HUES64 (cell line): ENCODE data around the gene PDE8A.
A peak's percentile ranks its signal among the peaks of the same experiment; 100 is the strongest.

Source experiments
- H3K27ac ChIP-seq: 2 replicates; pipeline ENCODE4 v1.7.0; 2013; ENCODE audit warnings: low read depth, low read length, inconsistent platforms
- H3K27me3 ChIP-seq: 2 replicates; pipeline ENCODE4 v1.6.1; 2013; ENCODE audit warnings: mild to moderate bottlenecking, low read length; ENCODE audit not compliant: insufficient read depth
- H3K36me3 ChIP-seq: 2 replicates; pipeline ENCODE4 v1.6.1; 2013; ENCODE audit warnings: mild to moderate bottlenecking, low read length; ENCODE audit not compliant: insufficient read depth
- H3K4me1 ChIP-seq: 2 replicates; pipeline ENCODE4 v1.6.1; 2013; ENCODE audit warnings: mild to moderate bottlenecking, low read length, moderate library complexity; ENCODE audit not compliant: insufficient read depth
- H3K4me3 ChIP-seq: 2 replicates; pipeline ENCODE4 v1.5.1; 2013; ENCODE audit warnings: mild to moderate bottlenecking, low read length, moderate library complexity
- H3K9ac ChIP-seq: 2 replicates; pipeline ENCODE4 v1.6.1; 2013; ENCODE audit warnings: mild to moderate bottlenecking, low read depth, low read length
- H3K9me3 ChIP-seq: 2 replicates; pipeline ENCODE4 v1.6.1; 2013; ENCODE audit warnings: low read depth, low read length; ENCODE audit not compliant: insufficient read depth
- WGBS: fragments of 150-250, 120-280 bp; methylation state at CpG from one replicate; pipeline ENCODE4 v1.1.7; 2013; ENCODE audit warnings: missing lambda C conversion rate; 5-methylcytosine and 5-hydroxymethylcytosine counted together

The PDE8A gene

DNA sequence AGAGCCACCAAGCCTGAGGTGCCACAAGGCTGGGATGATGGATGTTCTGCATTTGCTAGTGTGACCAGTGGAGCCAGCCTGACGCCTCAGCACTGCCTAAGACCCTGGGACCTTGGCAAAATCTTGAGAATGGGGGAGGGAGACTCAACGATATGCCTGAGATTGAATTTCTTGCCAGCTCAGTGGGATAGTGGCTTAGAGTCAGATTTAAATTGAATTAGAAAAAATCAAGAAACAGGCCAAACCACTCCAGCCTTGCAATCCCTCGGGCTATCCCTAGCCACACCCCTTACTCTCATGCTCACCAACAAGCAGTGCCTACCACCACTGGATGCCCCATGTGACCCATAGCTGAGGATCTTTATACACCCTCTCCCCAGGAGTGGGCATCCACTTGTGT, 18.7 kb upstream of the PDE8A start:
- Histone ChIP-seq H3K27me3 (no peaks in the 10 kb centered on the region), H3K27ac (no peak overlapping the region), H3K36me3 (no peaks in the 10 kb centered on the region), H3K9me3 (peaks cover 6% of the 10 kb centered on the region), H3K4me3 (no peak overlapping the region), H3K9ac (no peak overlapping the region), H3K4me1 (peaks cover 27% of the 10 kb centered on the region)
- 90% methylated on average over 3 of the region's 3 CpGs for WGBS

DNA sequence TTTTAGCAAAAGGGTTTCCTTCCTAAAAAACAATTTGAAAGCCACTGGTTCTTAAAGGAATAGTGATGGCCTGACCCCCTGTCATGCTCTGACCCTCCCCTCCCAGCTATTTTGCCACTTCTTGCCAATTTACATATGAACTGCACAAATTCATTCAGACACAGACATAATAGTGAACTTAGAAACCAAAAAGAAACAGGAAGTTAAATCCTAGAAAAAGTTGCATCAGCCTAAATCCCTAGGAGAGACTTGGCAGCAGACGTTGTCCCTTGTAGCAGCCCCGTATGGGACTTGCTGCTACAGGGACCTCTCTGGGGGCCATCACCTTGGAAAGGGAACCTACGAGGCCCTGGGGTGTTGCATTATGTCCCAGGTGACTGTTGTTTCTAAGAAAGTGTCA, 14.3 kb upstream of the PDE8A start:
- Histone ChIP-seq H3K9ac (no peak overlapping the region), H3K9me3 (peaks cover 6% of the 10 kb centered on the region), H3K27me3 (no peaks in the 10 kb centered on the region), H3K4me1 (peaks cover 4% of the 10 kb centered on the region; the same call in 1 of the 2 replicates), H3K36me3 (no peaks in the 10 kb centered on the region), H3K4me3 (no peak overlapping the region), H3K27ac (peak overlapping the region; percentile 37; the same call in 1 of the 2 replicates)
- 75% methylated on average over 3 of the region's 3 CpGs for WGBS

DNA sequence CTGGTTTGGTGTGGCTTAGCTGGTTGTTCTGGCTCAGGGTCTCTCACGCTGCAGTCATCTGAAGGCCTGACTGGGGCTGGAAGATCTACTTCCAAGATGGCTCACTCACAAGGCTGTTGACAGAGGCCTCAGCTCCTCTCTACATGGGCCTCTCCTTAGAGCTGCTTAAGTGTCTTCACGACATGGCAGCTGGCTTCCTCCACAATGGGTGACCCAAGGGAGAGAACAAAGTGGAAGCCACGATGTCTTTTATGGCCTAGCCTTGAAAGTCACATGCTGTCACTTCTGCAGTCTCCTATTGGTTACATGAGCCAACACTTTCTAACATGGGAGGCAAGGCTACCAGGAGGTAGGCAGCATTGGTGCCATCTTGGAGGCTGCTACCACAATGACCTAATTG, 13.4 kb upstream of the PDE8A start:
- peaks cover 6% of the 10 kb centered on the region for H3K9me3 ChIP-seq

DNA sequence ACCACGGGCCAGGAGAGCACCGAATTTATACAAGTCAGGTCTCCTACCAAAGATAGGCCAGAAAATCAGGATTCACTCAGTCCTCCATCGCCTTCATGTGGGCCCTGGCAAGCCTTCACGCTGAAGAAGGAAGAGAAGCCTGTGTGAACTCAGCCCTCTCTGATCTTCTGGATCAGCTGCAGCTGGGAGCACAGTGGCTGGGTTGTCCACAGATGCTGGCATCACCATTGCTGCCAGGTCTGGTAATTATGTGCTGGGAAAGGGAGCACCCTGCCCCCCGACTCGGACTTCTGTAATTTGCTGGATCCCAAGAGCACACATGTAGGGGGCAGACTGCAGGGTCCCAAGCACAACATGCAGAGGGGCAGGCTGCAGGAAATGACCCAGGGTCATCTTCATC, 12.4 kb upstream of the PDE8A start:
- peaks cover 4% of the 10 kb centered on the region; the same call in 1 of the 2 replicates for H3K4me1 ChIP-seq
- no peaks in the 10 kb centered on the region for H3K27me3 ChIP-seq
- no peak overlapping the region for H3K4me3 ChIP-seq
- WGBS: 86% methylated on average over 6 of the region's 6 CpGs
- H3K9ac ChIP-seq: no peak overlapping the region
- no peaks in the 10 kb centered on the region for H3K36me3 ChIP-seq
- no peak overlapping the region for H3K27ac ChIP-seq
- H3K9me3 ChIP-seq: peaks cover 6% of the 10 kb centered on the region

More for the DNA sequence above, 13.4 kb upstream of the PDE8A start:
- H3K27me3 ChIP-seq: no peaks in the 10 kb centered on the region
- H3K4me1 ChIP-seq: peaks cover 4% of the 10 kb centered on the region; the same call in 1 of the 2 replicates
- H3K27ac ChIP-seq: no peak overlapping the region
- WGBS: 95% methylated on average over 3 of the region's 3 CpGs
- H3K36me3 ChIP-seq: no peaks in the 10 kb centered on the region
- no peak overlapping the region for H3K4me3 ChIP-seq
- no peak overlapping the region for H3K9ac ChIP-seq

DNA sequence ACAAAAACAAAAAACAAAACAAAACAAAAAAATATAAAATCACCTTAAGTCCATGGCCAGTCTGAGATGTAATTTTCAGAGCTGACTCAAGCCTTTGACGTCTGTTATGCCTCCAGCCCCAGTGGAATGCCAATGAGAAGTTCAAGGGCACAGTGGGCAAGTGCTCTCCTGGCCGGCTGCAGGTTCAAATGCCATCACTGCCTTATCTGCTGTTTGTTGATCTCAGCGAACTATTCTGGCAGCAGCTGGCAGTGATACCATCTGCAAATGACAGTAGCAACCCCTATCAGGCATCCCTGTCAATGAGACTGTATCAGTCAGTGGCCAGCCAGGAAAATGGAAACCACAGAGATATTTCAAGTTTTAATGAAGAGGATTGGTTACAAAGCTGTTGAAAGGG, 10.8 kb upstream of the PDE8A start:
- H3K9me3 ChIP-seq: no peaks in the 10 kb centered on the region
- no peaks in the 10 kb centered on the region for H3K36me3 ChIP-seq
- no peak overlapping the region for H3K4me3 ChIP-seq
- H3K27ac ChIP-seq: no peak overlapping the region
- H3K9ac ChIP-seq: no peak overlapping the region
- H3K4me1 ChIP-seq: peaks cover 4% of the 10 kb centered on the region; the same call in 1 of the 2 replicates
- 89% methylated on average over 3 of the region's 3 CpGs for WGBS
- H3K27me3 ChIP-seq: no peaks in the 10 kb centered on the region

DNA sequence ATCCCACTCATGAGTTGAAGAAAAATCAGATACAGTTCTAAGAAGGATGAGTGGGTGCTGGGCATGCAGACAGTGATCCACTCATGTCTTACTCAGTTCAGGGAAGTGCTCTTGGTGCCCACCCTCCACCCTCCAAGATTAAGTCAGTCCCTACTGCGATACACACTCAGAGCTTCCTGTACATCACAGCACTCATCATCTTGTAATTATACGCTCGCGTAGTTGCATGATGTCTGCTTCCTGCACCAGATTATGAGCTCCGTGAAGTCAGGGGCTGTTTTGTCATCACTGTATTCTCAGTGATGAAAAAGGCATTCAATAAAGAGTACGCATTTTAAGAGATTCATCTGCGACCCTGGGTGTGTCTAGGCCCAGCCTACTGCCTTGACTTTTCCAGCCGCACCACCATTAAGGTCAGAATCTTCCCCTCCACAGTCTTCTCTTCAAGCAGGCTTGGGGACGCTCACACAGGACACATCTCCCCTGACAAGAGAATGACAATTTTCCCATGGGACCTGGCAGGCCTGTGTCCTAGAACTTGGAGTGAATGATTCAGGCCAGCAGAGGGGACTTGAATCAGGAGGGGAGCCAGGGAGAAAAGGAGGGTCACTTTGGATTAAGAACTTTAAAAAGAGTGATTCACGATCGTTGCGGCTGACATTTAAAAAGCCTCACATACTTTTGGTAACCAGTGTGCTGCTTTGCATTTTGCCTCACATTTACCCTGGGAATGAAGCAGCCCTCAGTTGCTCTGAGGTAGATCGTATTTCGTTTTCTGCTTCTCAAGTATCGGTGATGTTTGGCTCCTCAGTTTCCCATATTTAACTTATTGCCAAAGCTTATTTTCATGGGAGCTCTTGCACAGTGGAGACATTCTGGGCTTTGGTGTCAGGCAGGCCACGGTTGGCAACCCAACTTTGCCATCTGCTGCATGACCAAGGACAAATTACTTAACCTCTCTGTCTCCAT, 7.9 kb upstream of the PDE8A start:
- H3K9ac ChIP-seq: no peak overlapping the region
- WGBS: 89% methylated on average over 16 of the region's 16 CpGs
- no peak overlapping the region for H3K4me3 ChIP-seq
- H3K27ac ChIP-seq: no peak overlapping the region
- H3K4me1 ChIP-seq: no peaks in the 10 kb centered on the region
- H3K36me3 ChIP-seq: no peaks in the 10 kb centered on the region
- H3K27me3 ChIP-seq: peaks cover 20% of the 10 kb centered on the region
- no peaks in the 10 kb centered on the region for H3K9me3 ChIP-seq

DNA sequence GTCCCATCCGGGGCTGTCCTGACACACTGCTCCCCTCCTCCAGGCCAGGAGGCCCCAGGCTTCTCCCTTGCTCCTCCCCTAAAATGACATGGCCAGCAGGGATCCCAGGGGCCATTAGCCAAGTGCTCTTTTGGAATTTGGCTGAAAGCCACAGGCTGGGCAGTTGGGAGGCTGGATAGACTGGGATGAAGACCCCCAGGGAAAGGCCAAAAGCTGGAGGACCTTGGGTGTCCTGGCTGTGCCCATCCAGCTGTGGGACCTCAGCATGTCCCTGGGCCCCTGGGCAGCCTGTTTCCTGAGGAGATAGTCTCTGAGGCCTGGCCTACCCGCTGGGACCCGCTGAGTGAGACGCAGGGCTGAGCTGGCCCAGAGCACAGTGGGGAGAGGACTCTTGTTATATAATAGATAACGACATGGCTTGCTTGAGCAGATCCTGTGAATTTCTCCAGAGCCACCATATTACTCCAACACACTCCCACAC, 5.7 kb upstream of the PDE8A start:
- Histone ChIP-seq H3K4me1 (0 out of 2 replicates have a peak, but pooled peaks cover 3% of the 10 kb centered on the region), H3K9me3 (no peaks in the 10 kb centered on the region), H3K27me3 (peaks cover 34% of the 10 kb centered on the region), H3K36me3 (no peaks in the 10 kb centered on the region), H3K9ac (no peak overlapping the region), H3K27ac (no peak overlapping the region), H3K4me3 (no peak overlapping the region)
- WGBS: 75% methylated on average over 4 of the region's 5 CpGs

DNA sequence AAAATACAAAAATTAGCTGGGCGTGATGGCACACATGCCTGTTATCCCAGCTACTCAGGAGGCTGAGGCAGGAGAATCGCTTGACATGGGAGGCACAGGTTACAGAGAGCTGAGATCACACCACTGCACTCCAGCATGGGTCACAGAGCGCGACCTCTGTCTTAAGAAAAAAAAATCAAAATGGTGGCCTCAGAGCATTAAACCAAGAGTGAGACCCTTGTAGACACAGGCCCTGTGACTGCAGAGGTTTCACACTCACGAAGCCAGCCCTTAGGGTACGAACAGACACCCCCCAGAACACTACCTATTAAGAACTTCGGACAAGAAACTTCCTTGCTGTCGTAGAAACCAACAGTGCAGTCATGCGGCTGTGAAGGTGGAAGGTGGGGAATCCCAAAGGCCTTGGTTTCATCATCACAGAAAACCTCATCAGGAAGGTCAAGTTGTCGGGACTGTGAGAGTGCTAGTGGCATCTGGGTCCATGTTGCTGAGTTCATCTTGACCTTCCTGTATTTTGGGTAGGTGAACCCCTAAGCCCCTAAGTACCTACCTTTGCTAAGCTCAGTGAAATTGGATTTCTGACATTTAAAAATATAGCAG, 4.8 kb upstream of the PDE8A start:
- Histone ChIP-seq H3K9me3 (no peaks in the 10 kb centered on the region), H3K36me3 (no peaks in the 10 kb centered on the region), H3K27me3 (peaks cover 40% of the 10 kb centered on the region), H3K9ac (no peak overlapping the region), H3K4me3 (no peak overlapping the region), H3K4me1 (0 out of 2 replicates have a peak, but pooled peaks cover 3% of the 10 kb centered on the region), H3K27ac (no peak overlapping the region)
- WGBS: 94% methylated on average over 10 of the region's 10 CpGs

DNA sequence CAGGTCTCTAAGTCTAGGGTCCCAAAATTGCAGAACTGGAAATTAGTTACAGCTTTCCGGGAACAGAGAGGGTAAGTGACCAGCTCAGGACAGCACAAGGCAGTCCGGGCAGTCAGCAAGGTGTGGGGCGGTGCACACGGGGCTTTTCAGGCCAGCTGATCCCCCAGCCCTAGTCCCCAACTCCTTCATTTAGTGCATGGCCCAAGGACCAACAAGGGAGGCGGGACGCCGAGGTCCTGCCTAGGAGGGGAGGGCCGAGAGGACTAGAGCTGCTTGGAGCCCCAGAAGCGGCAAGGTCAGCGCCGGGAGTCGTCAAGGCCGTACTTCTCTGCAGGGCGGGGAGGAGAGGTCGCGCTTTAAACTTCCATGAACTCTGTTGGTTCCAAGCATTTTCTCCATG, 2.0 kb upstream of the PDE8A start:
- H3K27ac ChIP-seq: no peak overlapping the region
- peak overlapping the region; percentile 84 for H3K4me3 ChIP-seq
- H3K9me3 ChIP-seq: no peaks in the 10 kb centered on the region
- H3K9ac ChIP-seq: no peak overlapping the region
- H3K4me1 ChIP-seq: peaks cover 11% of the 10 kb centered on the region
- H3K27me3 ChIP-seq: peaks cover 68% of the 10 kb centered on the region
- no peaks in the 10 kb centered on the region for H3K36me3 ChIP-seq
- WGBS: 9% methylated on average over 16 of the region's 16 CpGs

DNA sequence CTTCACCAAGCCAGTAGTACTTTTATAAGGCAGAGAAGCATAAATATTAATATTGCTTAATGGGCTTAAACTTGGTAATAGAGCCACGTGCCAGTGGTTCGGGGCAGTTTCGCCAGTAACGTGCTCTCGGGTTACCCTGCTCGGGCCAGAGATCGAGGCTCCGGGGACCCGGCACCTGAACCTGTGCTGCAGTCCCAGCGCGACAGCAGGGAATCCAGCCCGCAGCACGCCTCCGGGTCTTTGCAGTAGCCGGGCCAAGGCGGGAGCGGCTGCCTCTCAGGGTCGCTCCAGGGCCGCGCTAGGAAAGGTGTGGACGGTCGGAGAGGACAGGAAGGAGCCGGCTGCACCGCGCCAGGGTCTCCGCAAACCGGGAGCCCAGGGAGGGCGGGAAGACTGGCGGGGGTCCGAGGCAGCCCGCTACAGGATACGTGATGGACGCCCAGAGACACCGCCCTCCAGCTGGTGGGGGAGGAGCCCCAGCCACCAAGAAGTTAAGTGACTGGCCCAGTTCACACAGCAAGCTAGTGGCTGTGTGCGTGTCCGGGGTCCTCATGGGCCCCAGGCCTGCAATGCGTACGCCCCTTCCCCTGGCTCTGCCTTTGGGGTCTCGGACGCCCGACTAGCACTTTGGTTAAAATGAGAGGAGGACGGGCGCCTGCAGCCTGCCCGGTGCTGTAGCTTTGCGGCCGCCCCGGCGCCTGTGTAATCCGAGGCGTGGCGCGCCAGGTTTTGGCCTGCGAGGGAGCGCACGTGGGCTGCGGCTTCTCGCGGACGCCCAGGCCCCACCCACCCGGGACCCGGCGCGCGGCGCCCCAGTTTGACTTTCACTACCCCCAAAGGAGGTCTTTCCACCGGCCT, 1.2 kb upstream of the PDE8A start:
- Histone ChIP-seq H3K27ac (peak overlapping the region; percentile 76; the same call in 1 of the 2 replicates), H3K4me3 (peak overlapping the region; percentile 84), H3K27me3 (peaks cover 74% of the 10 kb centered on the region), H3K9ac (peak overlapping the region; percentile 54), H3K36me3 (no peaks in the 10 kb centered on the region), H3K4me1 (peaks cover 11% of the 10 kb centered on the region), H3K9me3 (no peaks in the 10 kb centered on the region)
- WGBS: under 1% methylated on average over 66 of the region's 66 CpGs
